ENCODE data around the gene RAB27B.

RAB27B gene

GRCh38 chr18:54867131-54867530 lies 38.9 kb downstream of the RAB27B start:
- DNase-seq (ENCODE audit: low read depth) = no peak

- no peak for DNase-seq (ENCODE audit: low read depth)
These were observed 43.0 kb downstream of the RAB27B start for GRCh38 chr18:54871231-54871630.

- DNase-seq (ENCODE audit: low read depth) = no peak
These were observed 44.4 kb downstream of the RAB27B start for GRCh38 chr18:54872681-54873080.

GRCh38 chr18:54873884-54874255 lies 45.6 kb downstream of the RAB27B start:
- DNase-seq (ENCODE audit: low read depth) = no peak

GRCh38 chr18:54875063-54875462 lies 46.8 kb downstream of the RAB27B start:
- DNase-seq (ENCODE audit: low read depth) = no peak

GRCh38 chr18:54877076-54877475 lies 48.8 kb downstream of the RAB27B start:
- DNase-seq (ENCODE audit: low read depth) = no peak

GRCh38 chr18:54878159-54878622 lies 49.9 kb downstream of the RAB27B start:
- no peak for DNase-seq (ENCODE audit: low read depth)

GRCh38 chr18:54878659-54879358 lies 50.5 kb downstream of the RAB27B start:
- DNase-seq (ENCODE audit: low read depth) = no peak

- no peak for DNase-seq (ENCODE audit: low read depth)
These were observed 51.4 kb downstream of the RAB27B start for GRCh38 chr18:54879691-54880090.

GRCh38 chr18:54880395-54881105 lies 52.3 kb downstream of the RAB27B start:
- DNase-seq (ENCODE audit: low read depth) = no peak

GRCh38 chr18:54881229-54881768 lies 53.0 kb downstream of the RAB27B start:
- DNase-seq (ENCODE audit: low read depth) = no peak

- no peak for DNase-seq (ENCODE audit: low read depth)
These were observed 54.0 kb downstream of the RAB27B start for GRCh38 chr18:54882318-54882717.

GRCh38 chr18:54883816-54884604 lies 55.7 kb downstream of the RAB27B start:
- DNase-seq (ENCODE audit: low read depth) = no peak

- no peak for DNase-seq (ENCODE audit: low read depth)
These were observed 60.1 kb downstream of the RAB27B start for GRCh38 chr18:54888378-54888777.

- DNase-seq (ENCODE audit: low read depth) = no peak
These were observed 60.7 kb downstream of the RAB27B start for GRCh38 chr18:54888933-54889332.

- no peak for DNase-seq (ENCODE audit: low read depth)
These were observed 71.2 kb downstream of the RAB27B start for GRCh38 chr18:54899500-54899899.

- DNase-seq (ENCODE audit: low read depth) = no peak
These were observed 72.0 kb downstream of the RAB27B start for GRCh38 chr18:54900290-54900689.

- no peak for DNase-seq (ENCODE audit: low read depth)
These were observed 76.3 kb downstream of the RAB27B start for GRCh38 chr18:54904581-54904980.

GRCh38 chr18:54905629-54906028 lies 77.4 kb downstream of the RAB27B start:
- DNase-seq (ENCODE audit: low read depth) = no peak

GRCh38 chr18:54906331-54907185 lies 78.3 kb downstream of the RAB27B start:
- DNase-seq (ENCODE audit: low read depth) = no peak

GRCh38 chr18:54909538-54909937 lies 81.3 kb downstream of the RAB27B start:
- no peak for DNase-seq (ENCODE audit: low read depth)

Measured in activated T-helper 1 cell treated with Interleukin-2 at 50 U/mL for 16 hours (primary cell).